ENCODE measurements around the gene DENND5A. TPM values are rescaled to one million over a fixed set of nuclear protein-coding genes. Genes with fewer than 3 reads are reported as not detected.

The DENND5A gene
- total RNA-seq, 1 experiment from 2014 or later, result 58.0 TPM

DNA sequence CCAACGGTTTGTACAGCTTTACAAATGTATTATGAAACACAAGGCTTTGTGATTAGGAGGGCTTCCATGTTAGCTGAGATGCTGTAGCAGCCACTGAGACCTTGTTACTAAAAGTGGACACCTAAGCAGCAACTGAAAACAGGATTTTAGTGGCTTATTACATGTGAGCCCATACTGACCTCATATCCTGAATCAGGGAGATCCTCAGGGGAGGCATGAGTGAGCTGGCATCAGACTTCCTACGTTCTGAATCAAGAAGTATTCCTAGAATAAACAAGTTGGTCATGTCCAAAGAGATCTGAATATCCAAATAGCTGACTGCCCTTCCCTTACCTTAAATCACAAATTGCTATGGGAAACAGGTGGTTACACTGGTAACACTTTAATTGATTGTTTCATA, 114.6 kb downstream of the DENND5A start:
- POLR2A ChIA-PET, result no interaction called here
- no peak for DNase-seq

DNA sequence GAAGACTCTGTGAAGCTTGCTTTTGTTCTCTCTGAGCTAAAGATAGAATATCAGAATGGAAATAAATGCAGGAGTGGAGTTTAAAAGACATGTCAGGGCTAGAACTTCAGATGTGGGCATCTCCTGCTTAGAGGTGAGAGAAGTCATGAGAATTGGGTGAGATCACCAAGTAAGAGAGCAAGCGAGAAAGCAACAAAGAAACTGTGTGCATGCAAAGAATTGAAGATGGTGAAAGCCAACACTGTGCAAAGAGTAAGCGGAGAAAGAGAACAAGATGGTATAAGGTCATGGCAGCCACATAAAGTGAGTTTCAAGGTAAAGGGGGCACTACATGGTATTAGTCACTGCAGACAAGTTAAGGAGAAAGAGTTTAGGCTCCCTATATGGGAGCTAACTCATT, 116.4 kb downstream of the DENND5A start:
- Histone ChIP-seq H3K9me3 (no peaks in the 10 kb centered on the region), H3K4me1 (no peaks in the 10 kb centered on the region), H3K4me3 (ENCODE audit: low read depth, low read length) (no peak overlapping the region), H3K27me3 (replicated peaks; ENCODE audit: control insufficient read depth, insufficient read depth, low read length) (no peaks in the 10 kb centered on the region), H3K36me3 (ENCODE audit: control insufficient read depth, insufficient read depth, low read length) (0 out of 2 replicates have a peak, but pooled peaks cover 3% of the 10 kb centered on the region)
- no peak overlapping the region for H3K4me3 Mint-ChIP-seq (ENCODE audit: unreplicated experiment)
- ChIA-PET CTCF (no interaction called here), POLR2A (no interaction called here)
- H3K27ac Mint-ChIP-seq (ENCODE audit: unreplicated experiment), result no peak overlapping the region
- no peaks in the 10 kb centered on the region for H3K9me3 Mint-ChIP-seq (ENCODE audit: unreplicated experiment)
- DNase-seq, result no peak
- BruUV-seq (replicated peaks), result no TSS peak
- no peaks in the 10 kb centered on the region for H3K27me3 Mint-ChIP-seq (ENCODE audit: insufficient read depth, unreplicated experiment)
- no peak for TF ChIP-seq CTCF (IDR thresholded peaks at IDR 0.05; ENCODE audit: insufficient read depth in 1 of 2, low read depth in 1 of 2, low read length in 1 of 2, severe bottlenecking in 1 of 2, unreplicated experiment in 1 of 2)
- intact Hi-C loops (cut with micrococcal nuclease; ENCODE audit: unreplicated experiment), result no loop called here
- H3K4me1 Mint-ChIP-seq (ENCODE audit: low read depth, unreplicated experiment), result no peaks in the 10 kb centered on the region
- H3K36me3 Mint-ChIP-seq (ENCODE audit: insufficient read depth, unreplicated experiment), result peaks cover 49% of the 10 kb centered on the region

More for the DNA sequence above, 114.6 kb downstream of the DENND5A start:
- BruUV-seq (replicated peaks), result no TSS peak
- no peaks in the 10 kb centered on the region for H3K4me1 ChIP-seq
- Mint-ChIP-seq H3K9me3 (ENCODE audit: unreplicated experiment) (no peaks in the 10 kb centered on the region), H3K27ac (ENCODE audit: unreplicated experiment) (no peak overlapping the region), H3K4me1 (ENCODE audit: low read depth, unreplicated experiment) (no peaks in the 10 kb centered on the region), H3K36me3 (ENCODE audit: insufficient read depth, unreplicated experiment) (peaks cover 49% of the 10 kb centered on the region), H3K27me3 (ENCODE audit: insufficient read depth, unreplicated experiment) (no peaks in the 10 kb centered on the region), H3K4me3 (ENCODE audit: unreplicated experiment) (no peak overlapping the region)
- 0 out of 2 replicates have a peak, but pooled peaks cover 1% of the 10 kb centered on the region for H3K36me3 ChIP-seq (ENCODE audit: control insufficient read depth, insufficient read depth, low read length)
- TF ChIP-seq CTCF (IDR thresholded peaks at IDR 0.05; ENCODE audit: insufficient read depth in 1 of 2, low read depth in 1 of 2, low read length in 1 of 2, severe bottlenecking in 1 of 2, unreplicated experiment in 1 of 2), result no peak
- H3K9me3 ChIP-seq, result no peaks in the 10 kb centered on the region
- no peak overlapping the region for H3K4me3 ChIP-seq (ENCODE audit: low read depth, low read length)
- intact Hi-C loops (cut with micrococcal nuclease; ENCODE audit: unreplicated experiment), result no loop called here
- H3K27me3 ChIP-seq (replicated peaks; ENCODE audit: control insufficient read depth, insufficient read depth, low read length), result no peaks in the 10 kb centered on the region
- CTCF ChIA-PET, result no interaction called here

- no peak for DNase-seq
- POLR2A ChIA-PET, result no interaction called here
- no peak overlapping the region for H3K4me3 Mint-ChIP-seq (ENCODE audit: unreplicated experiment)
- intact Hi-C loops (cut with micrococcal nuclease; ENCODE audit: unreplicated experiment), result no loop called here
- no TSS peak for BruUV-seq (replicated peaks)
- Histone ChIP-seq H3K4me1 (no peaks in the 10 kb centered on the region), H3K9me3 (no peaks in the 10 kb centered on the region), H3K36me3 (ENCODE audit: control insufficient read depth, insufficient read depth, low read length) (0 out of 2 replicates have a peak, but pooled peaks cover 3% of the 10 kb centered on the region), H3K27me3 (replicated peaks; ENCODE audit: control insufficient read depth, insufficient read depth, low read length) (no peaks in the 10 kb centered on the region), H3K4me3 (ENCODE audit: low read depth, low read length) (no peak overlapping the region)
- H3K36me3 Mint-ChIP-seq (ENCODE audit: insufficient read depth, unreplicated experiment), result peaks cover 54% of the 10 kb centered on the region
- no peaks in the 10 kb centered on the region for H3K9me3 Mint-ChIP-seq (ENCODE audit: unreplicated experiment)
- no peaks in the 10 kb centered on the region for H3K27me3 Mint-ChIP-seq (ENCODE audit: insufficient read depth, unreplicated experiment)
- no peak for TF ChIP-seq CTCF (IDR thresholded peaks at IDR 0.05; ENCODE audit: insufficient read depth in 1 of 2, low read depth in 1 of 2, low read length in 1 of 2, severe bottlenecking in 1 of 2, unreplicated experiment in 1 of 2)
- no peaks in the 10 kb centered on the region for H3K4me1 Mint-ChIP-seq (ENCODE audit: low read depth, unreplicated experiment)
- CTCF ChIA-PET, result no interaction called here
- no peak overlapping the region for H3K27ac Mint-ChIP-seq (ENCODE audit: unreplicated experiment)
These were observed 117.1 kb downstream of the DENND5A start for GRCh38 chr11:9148035-9148434.

Data from Caco-2 (cell line).